ENCODE results near the gene HYAL3.

DNA sequence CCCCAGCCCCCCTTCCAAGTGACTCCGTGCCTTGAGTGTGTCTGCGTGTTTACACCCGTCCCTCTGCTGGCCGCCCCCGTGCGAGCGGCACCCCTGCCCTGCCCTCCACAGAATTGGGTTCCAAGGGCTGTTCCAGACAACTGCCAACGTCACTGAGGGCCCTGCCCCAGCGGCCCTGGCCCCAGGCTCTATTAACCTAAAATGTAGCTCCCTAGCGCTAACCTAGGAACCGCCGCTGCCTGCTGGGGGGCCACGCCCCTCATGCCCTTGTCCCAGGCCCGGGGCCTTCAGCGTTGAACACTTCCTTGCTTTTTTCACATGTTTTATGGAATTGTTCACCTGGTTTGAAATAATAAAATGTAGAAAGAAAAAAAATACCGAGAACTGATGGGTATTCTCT lies 40.2 kb downstream of the HYAL3 start:
- TF ChIP-seq RAD21 (IDR thresholded peaks at IDR 0.05; ENCODE audit: low read depth) (no peak), YY1 (IDR thresholded peaks at IDR 0.05; ENCODE audit: low read depth) (no peak), TCF12 (IDR thresholded peaks at IDR 0.05; ENCODE audit: low read depth) (no peak), EP300 (IDR thresholded peaks at IDR 0.05; ENCODE audit: borderline replicate concordance) (no peak), NFIC (IDR thresholded peaks at IDR 0.05) (no peak), TEAD4 (IDR thresholded peaks at IDR 0.05) (no peak)

All from Ishikawa (cell line).